ENCODE data around the gene LINC00305. TPM values are rescaled to one million over a fixed set of nuclear protein-coding genes. Genes with fewer than 3 reads are reported as not detected.

The LINC00305 gene
- total and polyA plus RNA-seq, 10 of the 15 experiments (the other 5 are each of a cell fraction or from before 2014, with no cell fraction given), result 0.11 to 19.4 (median 0.26) TPM; not detected in 7

DNA sequence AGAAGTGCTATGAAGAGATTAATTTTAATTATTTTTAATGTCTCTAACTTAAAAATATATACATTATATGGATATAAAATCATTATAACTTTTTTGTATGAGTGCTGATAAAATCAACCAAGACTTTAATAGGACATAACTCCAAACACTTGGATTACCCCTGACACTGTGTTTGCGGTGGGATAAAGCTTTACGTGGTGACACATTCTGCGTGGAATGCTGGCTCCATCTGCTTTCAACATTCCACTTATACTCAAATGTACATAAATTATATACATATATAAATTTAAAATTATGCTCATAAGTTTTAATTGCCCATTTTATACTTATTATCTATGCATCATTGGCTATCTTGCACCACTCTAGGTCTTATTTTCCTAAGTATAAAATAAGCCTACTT is 30.5 kb downstream of the LINC00305 start:
- H2AFZ ChIP-seq (ENCODE audit: control insufficient read depth, low read depth, low read length), result no peak overlapping the region
- FAIRE-seq (no peak), ATAC-seq (no peak), DNase-seq (ENCODE audit: low read depth, low spot score) (no peak)
- WGBS (ENCODE audit: insufficient coverage, insufficient replicate concordance, low lambda C conversion rate, missing lambda C conversion rate), result 65% methylated on average over 3 of the region's 3 CpGs
- H3K9me3 ChIP-seq (replicated peaks; ENCODE audit: control insufficient read depth, insufficient read depth, low read length), result no peaks in the 10 kb centered on the region
- in situ Hi-C loops (cut with MboI), result no loop called here
- no peak overlapping the region for H3K4me2 ChIP-seq (ENCODE audit: control insufficient read depth, insufficient read depth)
- H3K79me2 ChIP-seq (ENCODE audit: control insufficient read depth, insufficient read depth, low read length), result no peaks in the 10 kb centered on the region
- no peaks in the 10 kb centered on the region for H3K36me3 ChIP-seq (ENCODE audit: control insufficient read depth in 2 of 2, insufficient read depth in 2 of 2, low read length in 1 of 2)
- H3K4me1 ChIP-seq (ENCODE audit: control insufficient read depth, insufficient read depth, low read length), result no peaks in the 10 kb centered on the region
- H3K4me3 ChIP-seq, result no peak overlapping the region
- POLR2A ChIA-PET, result no interaction called here
- no peaks in the 10 kb centered on the region for H4K20me1 ChIP-seq (ENCODE audit: control insufficient read depth, insufficient read depth)
- BruUV-seq (replicated peaks), result no TSS peak
- no peaks in the 10 kb centered on the region for H3K27me3 ChIP-seq (replicated peaks in 1 of 2; ENCODE audit: control insufficient read depth in 2 of 2, insufficient read depth in 2 of 2, low read length in 1 of 2)
- intact Hi-C loops (cut with micrococcal nuclease; ENCODE audit: unreplicated experiment), result no loop called here
- H3K9ac ChIP-seq (ENCODE audit: control insufficient read depth, insufficient read depth, low read length), result no peak overlapping the region
- H3K27ac ChIP-seq (ENCODE audit: control insufficient read depth, insufficient read depth), result no peak overlapping the region
- RAD21 ChIA-PET (ENCODE audit: unreplicated experiment), result interaction anchor here (1.5 to 3.3 kb wide), 2 partner anchors 18 to 291 kb away, joined by 6 to 12 read pairs; no protein-coding TSS in a partner anchor
- CTCF ChIA-PET, result interaction anchor here (1.0 to 3.5 kb wide), 5 partner anchors 9 to 292 kb away, joined by 3 to 41 read pairs (median 4); no protein-coding TSS in a partner anchor
- SMC1A ChIA-PET (ENCODE audit: uncharacterized antibody, unreplicated experiment), result interaction anchor here (0.8 to 4.2 kb wide), 7 partner anchors 18 to 292 kb away, joined by 3 to 34 read pairs (median 3); no protein-coding TSS in a partner anchor
- TF ChIP-seq DPF2 (IDR thresholded peaks at IDR 0.05), result no peak

DNA sequence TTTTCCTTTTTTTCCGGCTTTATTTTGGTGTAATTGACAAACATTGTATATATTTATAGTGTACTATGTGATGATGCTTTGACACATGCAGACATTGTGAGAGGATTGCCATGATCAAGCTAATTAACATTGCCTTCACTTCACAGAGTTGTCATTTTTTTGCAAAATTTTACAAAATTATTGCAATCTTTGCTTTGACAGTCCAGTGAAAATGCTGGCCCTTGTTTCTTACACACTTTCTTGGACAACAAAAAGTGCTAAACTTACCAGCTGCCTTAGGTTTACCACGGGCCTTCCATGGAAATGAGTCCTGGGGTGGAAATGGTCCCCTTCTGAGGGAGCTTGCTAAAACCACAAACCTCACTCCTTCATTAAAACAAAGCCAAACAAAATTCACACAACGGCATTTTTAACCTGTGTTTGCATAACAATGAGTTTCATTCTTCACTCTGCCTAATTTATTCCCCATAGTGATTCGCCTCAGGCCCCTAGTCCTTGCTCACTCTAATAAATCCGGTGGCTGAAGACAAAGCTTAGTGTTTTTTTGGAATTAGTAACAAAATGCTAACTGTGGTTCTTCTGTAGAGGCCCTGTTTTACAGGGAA is 32.2 kb downstream of the LINC00305 start:
- ChIA-PET POLR2A (no interaction called here), SMC1A (ENCODE audit: uncharacterized antibody, unreplicated experiment) (interaction anchor here (1.0 to 1.4 kb wide), 4 partner anchors 9 to 293 kb away, joined by 3 to 5 read pairs (median 3); no protein-coding TSS in a partner anchor), RAD21 (ENCODE audit: unreplicated experiment) (interaction anchor here (0.9 to 1.2 kb wide), 3 partner anchors 17 to 293 kb away, joined by 3 read pairs; no protein-coding TSS in a partner anchor), CTCF (interaction anchor here (0.7 to 1.5 kb wide), 5 partner anchors 10 to 279 kb away, joined by 3 to 6 read pairs (median 3); no protein-coding TSS in a partner anchor)
- TF ChIP-seq YY1 (IDR thresholded peaks at IDR 0.05; ENCODE audit: low read depth, low read length) (no peak), MYB (IDR thresholded peaks at IDR 0.05; ENCODE audit: borderline replicate concordance, low read depth, low read length) (no peak), NR2F1 (conservative IDR thresholded peaks at IDR 0.05) (no peak), WRNIP1 (IDR thresholded peaks at IDR 0.05; ENCODE audit: borderline replicate concordance, low read depth, low read length) (no peak), EED (IDR thresholded peaks at IDR 0.05; ENCODE audit: low read depth) (no peak)
- TF ChIP-seq, protein P1, sequence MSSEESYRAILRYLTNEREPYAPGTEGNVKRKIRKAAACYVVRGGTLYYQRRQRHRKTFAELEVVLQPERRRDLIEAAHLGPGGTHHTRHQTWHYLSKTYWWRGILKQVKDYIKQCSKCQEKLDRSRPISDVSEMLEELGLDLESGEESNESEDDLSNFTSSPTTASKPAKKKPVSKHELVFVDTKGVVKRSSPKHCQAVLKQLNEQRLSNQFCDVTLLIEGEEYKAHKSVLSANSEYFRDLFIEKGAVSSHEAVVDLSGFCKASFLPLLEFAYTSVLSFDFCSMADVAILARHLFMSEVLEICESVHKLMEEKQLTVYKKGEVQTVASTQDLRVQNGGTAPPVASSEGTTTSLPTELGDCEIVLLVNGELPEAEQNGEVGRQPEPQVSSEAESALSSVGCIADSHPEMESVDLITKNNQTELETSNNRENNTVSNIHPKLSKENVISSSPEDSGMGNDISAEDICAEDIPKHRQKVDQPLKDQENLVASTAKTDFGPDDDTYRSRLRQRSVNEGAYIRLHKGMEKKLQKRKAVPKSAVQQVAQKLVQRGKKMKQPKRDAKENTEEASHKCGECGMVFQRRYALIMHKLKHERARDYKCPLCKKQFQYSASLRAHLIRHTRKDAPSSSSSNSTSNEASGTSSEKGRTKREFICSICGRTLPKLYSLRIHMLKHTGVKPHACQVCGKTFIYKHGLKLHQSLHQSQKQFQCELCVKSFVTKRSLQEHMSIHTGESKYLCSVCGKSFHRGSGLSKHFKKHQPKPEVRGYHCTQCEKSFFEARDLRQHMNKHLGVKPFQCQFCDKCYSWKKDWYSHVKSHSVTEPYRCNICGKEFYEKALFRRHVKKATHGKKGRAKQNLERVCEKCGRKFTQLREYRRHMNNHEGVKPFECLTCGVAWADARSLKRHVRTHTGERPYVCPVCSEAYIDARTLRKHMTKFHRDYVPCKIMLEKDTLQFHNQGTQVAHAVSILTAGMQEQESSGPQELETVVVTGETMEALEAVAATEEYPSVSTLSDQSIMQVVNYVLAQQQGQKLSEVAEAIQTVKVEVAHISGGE (CRISPR knock-in tag; IDR thresholded peaks at IDR 0.05), result no peak
- Histone ChIP-seq H3K4me1 (ENCODE audit: control insufficient read depth, insufficient read depth, low read length) (no peaks in the 10 kb centered on the region), H2AFZ (ENCODE audit: control insufficient read depth, low read depth, low read length) (no peak overlapping the region), H3K4me2 (ENCODE audit: control insufficient read depth, insufficient read depth) (no peak overlapping the region), H3K27ac (ENCODE audit: control insufficient read depth, insufficient read depth) (no peak overlapping the region), H3K9ac (ENCODE audit: control insufficient read depth, insufficient read depth, low read length) (no peak overlapping the region), H3K27me3 (replicated peaks in 1 of 2; ENCODE audit: control insufficient read depth in 2 of 2, insufficient read depth in 2 of 2, low read length in 1 of 2) (no peaks in the 10 kb centered on the region; a peak in 1 of 4 replicates), H3K4me3 (no peak overlapping the region), H3K9me3 (replicated peaks; ENCODE audit: control insufficient read depth, insufficient read depth, low read length) (no peaks in the 10 kb centered on the region), H4K20me1 (ENCODE audit: control insufficient read depth, insufficient read depth) (no peaks in the 10 kb centered on the region), H3K79me2 (ENCODE audit: control insufficient read depth, insufficient read depth, low read length) (no peaks in the 10 kb centered on the region), H3K36me3 (ENCODE audit: control insufficient read depth in 2 of 2, insufficient read depth in 2 of 2, low read length in 1 of 2) (no peaks in the 10 kb centered on the region)
- no peak; the same call in 2 of the 3 replicates for ATAC-seq
- in situ Hi-C loops (cut with MboI) (no loop called here), intact Hi-C loops (cut with micrococcal nuclease; ENCODE audit: unreplicated experiment) (no loop called here)
- DNase-seq (ENCODE audit: low read depth, low spot score), result no peak
- FAIRE-seq, result no peak
- no TSS peak for BruUV-seq (replicated peaks)
- WGBS (ENCODE audit: insufficient coverage, insufficient replicate concordance, low lambda C conversion rate, missing lambda C conversion rate), result 10% methylated on average over 5 of the region's 5 CpGs

All from GM12878 (cell line).